HG03175 (cell line): ENCODE data around the gene EPN3.

Source experiments
- ATAC-seq: cut with Tn5 transposase; IDR thresholded peaks from one replicate; pipeline ENCODE4 v1.9.1; 2021; ENCODE audit warnings: mild to moderate bottlenecking, moderate library complexity; ENCODE audit not compliant: unreplicated experiment

Gene EPN3

DNA sequence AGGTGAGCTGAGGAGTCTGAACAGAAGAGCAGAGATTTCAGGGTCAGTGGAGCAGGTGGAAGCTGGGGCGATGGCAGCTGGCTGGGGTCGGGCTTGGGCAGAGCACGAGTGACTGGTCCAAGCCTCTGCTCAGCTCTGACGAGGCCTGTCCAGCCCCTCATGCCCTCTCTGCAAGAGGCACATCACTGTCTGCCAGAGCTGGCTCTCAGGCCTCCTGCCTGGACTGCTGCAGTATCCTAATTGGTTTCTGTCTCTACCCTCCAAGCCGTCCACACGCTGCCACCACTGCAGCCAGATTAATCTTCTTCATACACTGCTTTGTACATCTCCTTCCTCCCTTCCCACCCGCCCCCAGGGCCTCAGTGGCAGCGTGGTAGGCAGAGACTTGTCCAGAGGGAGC is 53.4 kb downstream of the EPN3 start:
- no peak for ATAC-seq

DNA sequence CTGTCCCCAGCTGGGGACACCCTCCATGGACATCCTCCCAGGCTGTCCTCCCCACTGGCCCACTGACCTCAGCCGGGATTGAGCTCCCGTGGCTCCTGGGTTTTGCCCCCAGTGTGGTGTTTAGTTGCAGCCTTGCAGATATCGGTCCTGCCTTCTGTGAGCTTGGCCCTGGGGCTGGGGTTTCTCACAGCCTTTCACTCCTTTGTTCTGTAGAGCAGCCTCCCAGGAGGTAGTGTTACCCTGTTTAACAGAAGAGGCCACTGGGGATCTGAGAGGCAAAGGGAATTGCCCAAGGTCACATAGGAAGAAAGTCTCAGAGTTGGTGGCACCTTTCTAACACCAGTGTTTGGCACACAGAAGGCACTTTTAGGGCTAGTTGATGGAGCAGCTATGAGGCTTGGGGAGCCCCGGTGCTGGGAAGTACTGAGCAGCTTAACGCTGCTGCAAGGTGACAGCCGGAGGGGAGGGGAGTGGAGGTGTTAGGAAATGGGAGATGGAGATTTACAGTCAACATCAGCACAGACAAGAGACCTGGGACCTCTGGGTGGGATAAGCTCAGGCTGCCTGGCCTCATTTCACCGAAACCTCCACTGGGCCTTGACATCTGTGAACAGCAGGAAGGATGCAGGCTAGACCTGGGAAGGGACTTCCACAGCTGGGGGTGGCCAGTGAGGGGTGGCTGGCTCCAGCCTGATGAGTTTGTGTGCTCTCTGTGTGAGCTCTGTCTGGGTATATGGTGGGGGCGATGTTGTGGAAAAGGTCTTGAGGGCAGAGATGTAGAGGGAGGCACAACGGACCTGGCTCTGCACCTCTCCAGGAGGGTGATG is 54.1 kb downstream of the EPN3 start:
- ATAC-seq: no peak

DNA sequence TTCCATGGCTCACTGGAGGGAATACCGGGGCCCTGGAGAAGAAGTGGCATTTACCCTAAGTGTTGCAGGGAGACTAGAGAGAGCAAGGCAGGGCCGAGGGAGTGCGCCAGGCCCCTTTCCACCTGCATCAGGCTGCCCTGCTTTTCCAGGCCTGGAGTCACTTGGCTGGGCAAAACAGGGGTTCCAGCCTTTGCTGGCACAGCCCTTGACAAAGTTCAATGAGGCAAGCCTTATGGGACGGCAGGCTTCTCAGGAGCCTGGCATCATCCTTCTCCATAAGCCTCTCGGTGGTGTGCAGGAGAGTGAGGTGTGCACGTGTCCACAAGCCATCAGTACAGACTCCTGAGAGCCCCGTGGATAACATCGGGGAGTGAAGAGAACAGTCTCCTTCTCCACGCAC is 55.0 kb downstream of the EPN3 start:
- no peak for ATAC-seq

DNA sequence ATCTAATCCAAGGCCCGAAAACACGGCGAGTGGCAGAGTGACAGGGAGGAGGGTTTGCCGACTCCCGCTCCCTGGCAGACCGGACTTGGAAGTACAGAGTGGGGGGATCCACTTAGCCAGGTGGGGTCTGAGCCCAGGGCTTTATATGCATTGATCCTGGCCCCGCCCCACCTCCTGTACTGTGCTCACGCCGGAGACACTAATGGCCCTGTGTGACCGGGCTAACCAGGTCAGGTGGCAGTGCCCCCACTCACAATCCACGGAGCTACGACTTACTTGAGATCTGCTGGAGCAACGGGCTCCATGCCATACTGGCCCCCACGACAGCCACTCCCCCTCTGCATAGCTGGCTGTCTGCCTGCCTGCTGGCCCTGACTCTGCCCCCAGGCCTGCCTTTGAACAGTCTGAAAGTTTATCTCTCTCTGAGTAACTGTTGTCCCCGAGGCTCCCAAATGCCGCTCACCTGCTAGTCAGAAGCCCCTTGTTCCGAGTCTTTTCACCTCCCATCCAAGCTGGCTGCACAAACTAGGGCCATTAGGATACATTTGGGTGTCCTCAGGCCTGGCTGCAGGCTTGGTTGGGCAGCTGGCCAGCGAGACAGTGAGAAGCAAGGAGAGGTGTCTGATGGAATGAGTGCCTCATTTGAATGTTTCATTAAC is 56.0 kb downstream of the EPN3 start:
- no peak for ATAC-seq

DNA sequence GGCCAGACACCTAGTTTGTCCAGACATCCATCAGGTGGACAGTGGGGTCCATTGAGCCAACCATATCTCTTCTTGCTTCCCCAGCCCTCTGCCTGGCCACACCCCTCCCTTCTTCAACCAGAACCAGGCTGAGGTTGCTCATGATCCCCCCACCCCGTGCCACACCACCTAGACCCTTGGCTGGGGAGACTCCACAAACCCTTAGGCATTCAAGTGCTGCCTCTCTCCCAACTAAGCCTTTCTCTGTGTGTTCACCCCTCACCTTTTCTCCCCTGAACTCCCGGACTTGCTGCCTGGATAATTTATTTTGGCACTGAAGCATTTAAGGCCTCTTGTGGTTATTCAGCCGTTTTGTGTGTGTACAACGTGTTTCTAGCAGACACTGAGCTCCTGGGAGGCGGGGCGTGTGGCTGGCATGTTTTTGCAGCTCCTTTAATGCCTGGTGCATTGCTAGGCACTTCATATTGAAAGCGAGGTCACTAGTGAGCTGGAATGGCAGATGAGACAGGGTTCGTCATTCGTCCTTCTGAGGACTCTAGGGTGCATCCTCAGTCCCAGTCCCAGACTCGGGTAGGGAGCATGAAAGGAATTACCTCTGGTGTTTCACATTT is 56.7 kb downstream of the EPN3 start:
- ATAC-seq: no peak

DNA sequence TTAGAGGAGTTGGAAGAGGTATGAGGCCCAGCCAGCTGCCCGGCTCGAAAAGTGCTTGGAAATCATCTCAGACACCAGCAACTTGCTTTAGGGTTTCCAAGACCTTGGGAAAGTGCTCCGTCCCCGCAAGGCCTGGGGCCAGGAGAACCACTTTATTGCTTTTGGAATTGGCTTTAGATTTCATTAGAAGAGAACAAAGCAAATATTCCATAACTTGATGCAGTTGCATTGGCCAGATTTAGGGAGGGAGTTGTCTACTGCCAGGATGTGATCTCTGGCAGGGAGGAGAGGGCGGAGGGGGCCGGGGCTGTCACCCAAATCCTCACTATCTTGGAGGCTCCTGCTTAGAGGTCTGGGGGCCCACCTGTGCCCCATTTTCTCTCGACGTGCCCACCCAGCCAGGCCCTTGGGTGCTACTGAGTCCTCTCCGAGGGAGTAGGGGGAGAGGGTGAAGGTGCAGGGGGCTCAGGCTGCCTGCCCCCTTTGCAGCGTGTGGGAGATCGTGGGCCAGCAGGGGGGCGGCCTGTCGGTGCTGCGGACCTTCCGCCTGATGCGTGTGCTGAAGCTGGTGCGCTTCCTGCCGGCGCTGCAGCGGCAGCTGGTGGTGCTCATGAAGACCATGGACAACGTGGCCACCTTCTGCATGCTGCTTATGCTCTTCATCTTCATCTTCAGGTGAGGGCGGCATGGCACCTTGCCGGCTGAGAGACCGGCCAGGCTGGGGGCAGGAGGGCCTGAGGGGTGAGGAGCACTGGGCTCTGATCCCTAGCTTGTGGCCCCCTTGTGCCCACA is 58.6 kb downstream of the EPN3 start:
- ATAC-seq: no peak

DNA sequence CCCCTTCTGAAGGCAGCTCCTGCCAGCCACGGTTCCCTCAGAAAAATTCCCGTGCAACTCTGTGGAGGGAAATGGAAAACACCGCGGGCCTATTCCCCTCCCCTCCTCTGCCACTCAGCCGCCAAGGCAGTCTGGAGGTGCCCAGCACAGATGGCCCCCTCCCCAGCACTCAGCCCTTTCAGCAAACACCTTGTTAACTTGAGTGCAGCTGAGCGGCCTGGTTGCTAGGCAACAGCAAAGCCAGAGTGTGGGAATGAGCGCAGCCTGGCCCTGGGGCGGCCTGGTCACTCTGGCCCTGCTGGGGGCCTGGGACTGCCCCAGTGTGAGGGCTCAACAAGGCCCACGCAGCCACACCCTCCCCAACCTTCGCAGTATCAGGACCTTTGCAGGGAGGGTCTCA is 60.8 kb downstream of the EPN3 start:
- no peak for ATAC-seq
